Keratinocyte (primary cell): ENCODE results near the gene KIF20A. TPM values are rescaled to one million over a fixed set of nuclear protein-coding genes. Genes with fewer than 3 reads are reported as not detected.

Experiments used
- DNase-seq: peaks from one replicate; pipeline ENCODE4 v3.0.0-alpha.2; 2011; ENCODE audit warnings: low read depth, missing footprints, low spot score
- FAIRE-seq: peaks from 2 replicates; lab custom pipeline; 2011; peaks lifted over from hg19 to GRCh38; lab: Jason Lieb, UNC
- H2AFZ ChIP-seq: 2 replicates; pipeline ENCODE4 v1.6.0; 2012; ENCODE audit warnings: low read length, control low read depth, inconsistent platforms; ENCODE audit not compliant: control insufficient read depth
- H3K27ac ChIP-seq: 2 replicates; pipeline ENCODE4 v1.5.1; 2011; ENCODE audit warnings: low read length; ENCODE audit not compliant: control insufficient read depth, insufficient read depth
- H3K27me3 ChIP-seq: 3 replicates; pipeline ENCODE4 v1.6.0; 2011; ENCODE audit warnings: low read length; ENCODE audit not compliant: control insufficient read depth, insufficient read depth; ENCODE audit errors: extremely low read depth
- H3K36me3 ChIP-seq, 2 experiments: 2 replicates in 1 of 2; 3 replicates in 1 of 2; pipeline ENCODE4 v1.5.1; 2011; ENCODE audit warnings: low read length in 2 of 2, mild to moderate bottlenecking in 1 of 2; ENCODE audit not compliant: control insufficient read depth in 2 of 2, insufficient read depth in 2 of 2; ENCODE audit errors: extremely low read depth in 1 of 2
- H3K4me1 ChIP-seq: 3 replicates; pipeline ENCODE4 v1.5.1; 2011; ENCODE audit warnings: low read length; ENCODE audit not compliant: control insufficient read depth, insufficient read depth; ENCODE audit errors: extremely low read depth
- H3K4me2 ChIP-seq: 3 replicates; pipeline ENCODE4 v1.6.0; 2011; ENCODE audit warnings: low read depth, low read length; ENCODE audit not compliant: control insufficient read depth, insufficient read depth; ENCODE audit errors: extremely low read depth
- H3K4me3 ChIP-seq, 3 experiments: fragments of 200-600 bp in 1 of 3; sonication (generic) in 1 of 3; 2 replicates in 2 of 3; 3 replicates in 1 of 3; pipeline ENCODE4 v1.5.1; 2011 to 2016; ENCODE audit warnings: low read length in 3 of 3, mild to moderate bottlenecking in 3 of 3, control low read depth in 2 of 3, inconsistent platforms in 1 of 3, low read depth in 1 of 3, mixed read lengths in 1 of 3, mixed run types in 1 of 3, moderate library complexity in 1 of 3; ENCODE audit not compliant: control insufficient read depth in 2 of 3, insufficient read depth in 2 of 3; ENCODE audit errors: extremely low read depth in 1 of 3
- H3K79me2 ChIP-seq: 2 replicates; pipeline ENCODE4 v1.6.0; 2012; ENCODE audit warnings: low read length; ENCODE audit not compliant: control insufficient read depth, insufficient read depth
- H3K9ac ChIP-seq: 3 replicates; pipeline ENCODE4 v1.6.0; 2011; ENCODE audit warnings: low read length; ENCODE audit not compliant: control insufficient read depth, insufficient read depth; ENCODE audit errors: extremely low read depth
- H3K9me1 ChIP-seq: 3 replicates; pipeline ENCODE4 v1.6.0; 2011; ENCODE audit warnings: low read length; ENCODE audit not compliant: control insufficient read depth, insufficient read depth; ENCODE audit errors: extremely low read depth
- H3K9me3 ChIP-seq: 2 replicates; pipeline ENCODE4 v1.5.1; 2012; ENCODE audit warnings: low read depth, low read length; ENCODE audit not compliant: control insufficient read depth
- H4K20me1 ChIP-seq: 3 replicates; pipeline ENCODE4 v1.6.0; 2011; ENCODE audit warnings: low read length; ENCODE audit not compliant: control insufficient read depth, insufficient read depth; ENCODE audit errors: extremely low read depth
- EZH2 ChIP-seq: IDR thresholded peaks from one replicate; pipeline ENCODE4 v1.6.1; 2012; ENCODE audit warnings: inconsistent platforms, mild to moderate bottlenecking, low read length, moderate library complexity
- dilution Hi-C: fragments of 300-500 bp; cut with MboI; formaldehyde crosslinking; loops from one replicate; pipeline ENCODE4 v1.7.0; 2020; ENCODE audit warnings: low sequenced_read_pairs; ENCODE audit not compliant: extremely low pct_ligation_motif_present
- polyA plus RNA-seq, 5 experiments: library from polyadenylated mRNA; depleted of rRNA in 3 of 5; stranded (reverse) in 3 of 5; stranded (forward) in 1 of 5; unstranded in 1 of 5; fragments of >200 nt; gene quantifications; 1 replicate in 1 of 5; 2 replicates in 3 of 5; 3 replicates in 1 of 5; pipeline versions ENCODE4 v1.2.1 to v1.2.3, GENCODE V29; 2011 to 2012; ENCODE audit warnings: missing spikeins in 2 of 5, low read depth in 1 of 5, low replicate concordance in 1 of 5
- TF ChIP-seq, protein P1 (sequence below), 3 experiments: IDR thresholded peaks in 1 of 3; conservative IDR thresholded peaks in 1 of 3; optimal IDR thresholded peaks in 1 of 3; 2 replicates in 2 of 3; 3 replicates in 1 of 3; pipeline versions ENCODE3 to v1.5.1; 2011; ENCODE audit warnings: low read length in 3 of 3, mild to moderate bottlenecking in 3 of 3, moderate library complexity in 2 of 3, control low read depth in 1 of 3, inconsistent platforms in 1 of 3; ENCODE audit not compliant: insufficient read depth in 2 of 3; ENCODE audit errors: extremely low read depth in 1 of 3

KIF20A gene
- polyA plus RNA-seq, 1 donor (not counting 4 experiments of a cell fraction or from before 2014, with no cell fraction given): 17.1 TPM

DNA sequence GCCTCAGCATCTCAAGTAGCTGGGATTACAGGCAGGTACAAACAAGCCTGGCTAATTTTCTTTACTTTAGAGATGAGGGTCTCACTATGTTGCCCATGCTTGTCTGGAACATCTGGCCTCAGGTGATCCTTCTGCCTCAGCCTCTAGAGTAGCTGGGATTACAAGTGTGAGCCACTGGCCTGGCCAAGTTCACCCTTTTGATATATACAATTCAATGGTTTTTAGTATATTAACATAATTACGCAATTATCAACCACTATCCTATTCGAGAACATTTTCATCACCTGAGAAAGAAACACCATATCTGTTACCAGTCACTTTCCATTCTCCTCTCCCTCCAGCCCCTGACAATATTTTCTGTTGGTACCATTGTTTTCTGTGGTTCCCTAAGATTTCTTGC is 37.9 kb downstream of the KIF20A start:
- Histone ChIP-seq H3K9me1 (no peaks in the 10 kb centered on the region), H3K4me1 (peaks cover 5% of the 10 kb centered on the region), H3K9ac (no peak overlapping the region), H3K27me3 (no peaks in the 10 kb centered on the region), H3K36me3 (no peaks in the 10 kb centered on the region), H3K9me3 (no peaks in the 10 kb centered on the region), H3K4me2 (no peak overlapping the region), H3K4me3 (no peak overlapping the region), H4K20me1 (no peaks in the 10 kb centered on the region), H2AFZ (no peak overlapping the region), H3K27ac (no peak overlapping the region), H3K79me2 (peaks cover 13% of the 10 kb centered on the region)
- no peak for FAIRE-seq
- dilution Hi-C loops: no loop called here
- no peak for DNase-seq
- TF ChIP-seq, protein P1, sequence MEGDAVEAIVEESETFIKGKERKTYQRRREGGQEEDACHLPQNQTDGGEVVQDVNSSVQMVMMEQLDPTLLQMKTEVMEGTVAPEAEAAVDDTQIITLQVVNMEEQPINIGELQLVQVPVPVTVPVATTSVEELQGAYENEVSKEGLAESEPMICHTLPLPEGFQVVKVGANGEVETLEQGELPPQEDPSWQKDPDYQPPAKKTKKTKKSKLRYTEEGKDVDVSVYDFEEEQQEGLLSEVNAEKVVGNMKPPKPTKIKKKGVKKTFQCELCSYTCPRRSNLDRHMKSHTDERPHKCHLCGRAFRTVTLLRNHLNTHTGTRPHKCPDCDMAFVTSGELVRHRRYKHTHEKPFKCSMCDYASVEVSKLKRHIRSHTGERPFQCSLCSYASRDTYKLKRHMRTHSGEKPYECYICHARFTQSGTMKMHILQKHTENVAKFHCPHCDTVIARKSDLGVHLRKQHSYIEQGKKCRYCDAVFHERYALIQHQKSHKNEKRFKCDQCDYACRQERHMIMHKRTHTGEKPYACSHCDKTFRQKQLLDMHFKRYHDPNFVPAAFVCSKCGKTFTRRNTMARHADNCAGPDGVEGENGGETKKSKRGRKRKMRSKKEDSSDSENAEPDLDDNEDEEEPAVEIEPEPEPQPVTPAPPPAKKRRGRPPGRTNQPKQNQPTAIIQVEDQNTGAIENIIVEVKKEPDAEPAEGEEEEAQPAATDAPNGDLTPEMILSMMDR (optimal IDR thresholded peaks at IDR 0.05 in 1 of 3, IDR thresholded peaks at IDR 0.05 in 1 of 3, conservative IDR thresholded peaks at IDR 0.05 in 1 of 3; ENCODE audit: extremely low read depth in 1 of 3, insufficient read depth in 2 of 3, low read length in 3 of 3): no peak
- no peak for TF ChIP-seq EZH2

DNA sequence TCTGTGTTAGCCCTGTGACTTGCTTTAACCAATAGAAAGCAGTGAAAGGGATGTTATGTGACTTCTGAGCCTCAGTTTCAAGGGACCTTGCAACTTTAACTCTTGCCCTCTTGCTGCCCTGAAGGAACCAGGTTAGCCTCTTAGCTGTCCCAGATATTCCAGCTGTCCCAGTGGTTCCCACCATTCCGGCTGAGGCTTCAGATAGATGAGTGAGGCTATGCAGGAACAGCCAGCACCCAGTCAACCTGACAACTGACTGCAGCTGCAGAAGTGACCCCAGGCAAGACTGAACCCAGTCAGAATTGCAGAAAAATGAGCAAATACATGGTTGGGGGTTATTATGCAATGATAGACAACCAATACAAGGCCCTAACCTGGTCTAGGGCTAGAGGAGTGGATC is 44.6 kb downstream of the KIF20A start:
- Histone ChIP-seq H3K4me3 (no peak overlapping the region), H2AFZ (no peak overlapping the region), H3K79me2 (no peaks in the 10 kb centered on the region), H3K36me3 (no peaks in the 10 kb centered on the region), H3K27me3 (no peaks in the 10 kb centered on the region), H3K27ac (no peak overlapping the region), H3K4me1 (no peaks in the 10 kb centered on the region), H3K9me1 (no peaks in the 10 kb centered on the region), H3K4me2 (no peak overlapping the region), H4K20me1 (no peaks in the 10 kb centered on the region), H3K9me3 (no peaks in the 10 kb centered on the region), H3K9ac (no peak overlapping the region)
- FAIRE-seq: no peak
- DNase-seq: no peak
- dilution Hi-C loops: no loop called here
- TF ChIP-seq EZH2: no peak
- TF ChIP-seq, protein P1 (optimal IDR thresholded peaks at IDR 0.05 in 1 of 3, IDR thresholded peaks at IDR 0.05 in 1 of 3, conservative IDR thresholded peaks at IDR 0.05 in 1 of 3; ENCODE audit: extremely low read depth in 1 of 3, insufficient read depth in 2 of 3, low read length in 3 of 3): no peak
